Stimulated activated memory B cell treated with anti-CD40 and anti-IgM and Interleukin-4, amounts not matched to agents 10 μg/mL and 1 μg/mL and 100 μg/mL, for 72 hours (primary cell): Measurements from ENCODE around the gene PRR18.

ENCODE experiments used
- ATAC-seq: fragments of 150-1000 bp; cut with Tn5 transposase; 2 replicates; pipeline ENCODE4 v1.10.0; 2021
- H3K27ac Mint-ChIP-seq: one replicate; pipeline ENCODE4 v1.8.0; 2022; ENCODE audit warnings: mild to moderate bottlenecking, mixed read lengths
- H3K27me3 Mint-ChIP-seq: one replicate; pipeline ENCODE4 v1.8.0; 2022; ENCODE audit warnings: mixed read lengths
- H3K36me3 Mint-ChIP-seq: one replicate; pipeline ENCODE4 v1.8.0; 2022; ENCODE audit warnings: mixed read lengths
- H3K4me1 Mint-ChIP-seq: one replicate; pipeline ENCODE4 v1.8.0; 2022; ENCODE audit warnings: mixed read lengths
- H3K4me3 Mint-ChIP-seq: one replicate; pipeline ENCODE4 v1.8.0; 2022; ENCODE audit warnings: mild to moderate bottlenecking, moderate library complexity, mixed read lengths
- H3K9me3 Mint-ChIP-seq: one replicate; pipeline ENCODE4 v1.8.0; 2022; ENCODE audit warnings: mixed read lengths

Gene PRR18

GRCh38 chr6:166301611-166302529, 6.3 kb downstream of the PRR18 start:
- no peak for ATAC-seq
- H3K36me3 Mint-ChIP-seq, result peaks cover 4% of the 10 kb centered on the region
- peaks cover 47% of the 10 kb centered on the region for H3K27me3 Mint-ChIP-seq
- H3K4me3 Mint-ChIP-seq, result no peak overlapping the region
- no peak overlapping the region for H3K27ac Mint-ChIP-seq
- no peaks in the 10 kb centered on the region for H3K9me3 Mint-ChIP-seq
- H3K4me1 Mint-ChIP-seq, result no peaks in the 10 kb centered on the region

GRCh38 chr6:166300357-166300987, 7.7 kb downstream of the PRR18 start:
- Mint-ChIP-seq H3K4me1 (no peaks in the 10 kb centered on the region), H3K36me3 (peaks cover 4% of the 10 kb centered on the region), H3K27ac (no peak overlapping the region), H3K4me3 (no peak overlapping the region), H3K27me3 (peaks cover 33% of the 10 kb centered on the region), H3K9me3 (no peaks in the 10 kb centered on the region)
- no peak for ATAC-seq

GRCh38 chr6:166297606-166298005, 10.6 kb downstream of the PRR18 start:
- Mint-ChIP-seq H3K4me3 (no peak overlapping the region), H3K4me1 (peaks cover 8% of the 10 kb centered on the region), H3K27me3 (peaks cover 29% of the 10 kb centered on the region), H3K27ac (no peak overlapping the region), H3K36me3 (peaks cover 4% of the 10 kb centered on the region), H3K9me3 (no peaks in the 10 kb centered on the region)
- no peak for ATAC-seq

GRCh38 chr6:166296035-166296883, 11.9 kb downstream of the PRR18 start:
- Mint-ChIP-seq H3K4me1 (peaks cover 8% of the 10 kb centered on the region), H3K9me3 (peaks cover 2% of the 10 kb centered on the region), H3K27me3 (peaks cover 22% of the 10 kb centered on the region), H3K36me3 (peaks cover 4% of the 10 kb centered on the region), H3K27ac (no peak overlapping the region), H3K4me3 (no peak overlapping the region)
- ATAC-seq, result no peak

- no peaks in the 10 kb centered on the region for H3K36me3 Mint-ChIP-seq
- no peak for ATAC-seq
- H3K4me3 Mint-ChIP-seq, result no peak overlapping the region
- H3K27ac Mint-ChIP-seq, result no peak overlapping the region
- H3K9me3 Mint-ChIP-seq, result peaks cover 2% of the 10 kb centered on the region
- H3K27me3 Mint-ChIP-seq, result peaks cover 5% of the 10 kb centered on the region
- peaks cover 8% of the 10 kb centered on the region for H3K4me1 Mint-ChIP-seq
Measured at GRCh38 chr6:166293731-166294584, 14.2 kb downstream of the PRR18 start.

- Mint-ChIP-seq H3K27ac (no peak overlapping the region), H3K36me3 (no peaks in the 10 kb centered on the region), H3K4me1 (peaks cover 12% of the 10 kb centered on the region), H3K4me3 (no peak overlapping the region), H3K27me3 (no peaks in the 10 kb centered on the region), H3K9me3 (peaks cover 2% of the 10 kb centered on the region)
- no peak for ATAC-seq
Measured at GRCh38 chr6:166289207-166290060, 18.8 kb downstream of the PRR18 start.

- peaks cover 12% of the 10 kb centered on the region for H3K4me1 Mint-ChIP-seq
- no peaks in the 10 kb centered on the region for H3K36me3 Mint-ChIP-seq
- H3K4me3 Mint-ChIP-seq, result peak overlapping the region; percentile 49
- peak; percentile 90 for ATAC-seq
- no peaks in the 10 kb centered on the region for H3K27me3 Mint-ChIP-seq
- H3K9me3 Mint-ChIP-seq, result peaks cover 2% of the 10 kb centered on the region
- H3K27ac Mint-ChIP-seq, result peak overlapping the region; percentile 86
Measured at GRCh38 chr6:166286839-166287271, 21.3 kb downstream of the PRR18 start.

GRCh38 chr6:166285233-166285632, 23.0 kb downstream of the PRR18 start:
- peak overlapping the region; percentile 25 for H3K27ac Mint-ChIP-seq
- H3K9me3 Mint-ChIP-seq, result no peaks in the 10 kb centered on the region
- no peak for ATAC-seq
- H3K4me3 Mint-ChIP-seq, result no peak overlapping the region
- no peaks in the 10 kb centered on the region for H3K27me3 Mint-ChIP-seq
- no peaks in the 10 kb centered on the region for H3K36me3 Mint-ChIP-seq
- H3K4me1 Mint-ChIP-seq, result peaks cover 20% of the 10 kb centered on the region

- Mint-ChIP-seq H3K36me3 (no peaks in the 10 kb centered on the region), H3K9me3 (no peaks in the 10 kb centered on the region), H3K4me3 (no peak overlapping the region), H3K4me1 (peaks cover 20% of the 10 kb centered on the region), H3K27ac (peak overlapping the region; percentile 25), H3K27me3 (no peaks in the 10 kb centered on the region)
- peak; percentile 21 for ATAC-seq
Measured at GRCh38 chr6:166284640-166285039, 23.6 kb downstream of the PRR18 start.

GRCh38 chr6:166282394-166283032, 25.7 kb downstream of the PRR18 start:
- Mint-ChIP-seq H3K36me3 (no peaks in the 10 kb centered on the region), H3K9me3 (no peaks in the 10 kb centered on the region), H3K4me3 (no peak overlapping the region), H3K27me3 (no peaks in the 10 kb centered on the region), H3K27ac (no peak overlapping the region), H3K4me1 (peaks cover 32% of the 10 kb centered on the region)
- ATAC-seq, result no peak

- no peak for ATAC-seq
- Mint-ChIP-seq H3K36me3 (no peaks in the 10 kb centered on the region), H3K4me1 (peaks cover 24% of the 10 kb centered on the region), H3K4me3 (no peak overlapping the region), H3K9me3 (no peaks in the 10 kb centered on the region), H3K27ac (no peak overlapping the region), H3K27me3 (no peaks in the 10 kb centered on the region)
Measured at GRCh38 chr6:166281104-166281503, 27.1 kb downstream of the PRR18 start.

GRCh38 chr6:166279393-166279679, 28.9 kb downstream of the PRR18 start:
- Mint-ChIP-seq H3K4me1 (peaks cover 33% of the 10 kb centered on the region), H3K36me3 (no peaks in the 10 kb centered on the region), H3K4me3 (no peak overlapping the region), H3K9me3 (no peaks in the 10 kb centered on the region), H3K27ac (no peak overlapping the region), H3K27me3 (peaks cover 9% of the 10 kb centered on the region)
- no peak for ATAC-seq

GRCh38 chr6:166278579-166279392, 29.4 kb downstream of the PRR18 start:
- peaks cover 33% of the 10 kb centered on the region for H3K4me1 Mint-ChIP-seq
- no peak for ATAC-seq
- H3K9me3 Mint-ChIP-seq, result no peaks in the 10 kb centered on the region
- no peaks in the 10 kb centered on the region for H3K36me3 Mint-ChIP-seq
- H3K4me3 Mint-ChIP-seq, result no peak overlapping the region
- no peak overlapping the region for H3K27ac Mint-ChIP-seq
- H3K27me3 Mint-ChIP-seq, result peaks cover 9% of the 10 kb centered on the region
